Measurements from ENCODE around the gene ALPK1.
"Not testable (repeated sequence)": the region's sequence is repeated elsewhere in the genome, so short reads cannot be mapped to it uniquely, and the experiment has no call there.

The ALPK1 gene

GRCh38 chr4:112381996-112382692 lies 85.0 kb downstream of the ALPK1 start:
- DNase-seq: no peak

- no peak for DNase-seq
Measured at GRCh38 chr4:112386071-112386470, 88.9 kb downstream of the ALPK1 start.

GRCh38 chr4:112402098-112402497 lies 104.9 kb downstream of the ALPK1 start:
- no peak for DNase-seq

GRCh38 chr4:112403101-112403945 lies 106.2 kb downstream of the ALPK1 start:
- DNase-seq: no peak

- DNase-seq: no peak
Measured at GRCh38 chr4:112410364-112410763, 113.2 kb downstream of the ALPK1 start.

- no peak for DNase-seq
Measured at GRCh38 chr4:112410804-112411203, 113.6 kb downstream of the ALPK1 start.

GRCh38 chr4:112411781-112412550 lies 114.8 kb downstream of the ALPK1 start:
- DNase-seq: no peak

- no peak for DNase-seq
Measured at GRCh38 chr4:112416464-112416863, 119.3 kb downstream of the ALPK1 start.

- no peak for DNase-seq
Measured at GRCh38 chr4:112418092-112418491, 120.9 kb downstream of the ALPK1 start.

GRCh38 chr4:112421911-112422310 lies 124.7 kb downstream of the ALPK1 start:
- no peak for DNase-seq

GRCh38 chr4:112422644-112423043 lies 125.5 kb downstream of the ALPK1 start:
- DNase-seq: no peak

GRCh38 chr4:112423591-112423990 lies 126.4 kb downstream of the ALPK1 start:
- no peak for DNase-seq

GRCh38 chr4:112425823-112426222 lies 128.7 kb downstream of the ALPK1 start:
- no peak for DNase-seq

GRCh38 chr4:112426416-112426815 lies 129.2 kb downstream of the ALPK1 start:
- DNase-seq: no peak

- no peak for DNase-seq
Measured at GRCh38 chr4:112431158-112431557, 134.0 kb downstream of the ALPK1 start.

- no peak for DNase-seq
Measured at GRCh38 chr4:112436987-112437386, 139.8 kb downstream of the ALPK1 start.

- DNase-seq: not testable (repeated sequence)
Measured at GRCh38 chr4:112442226-112442625, 145.1 kb downstream of the ALPK1 start.

GRCh38 chr4:112448306-112449132 lies 151.3 kb downstream of the ALPK1 start:
- DNase-seq: no peak

GRCh38 chr4:112449708-112450107 lies 152.5 kb downstream of the ALPK1 start:
- no peak for DNase-seq

GRCh38 chr4:112451104-112451503 lies 153.9 kb downstream of the ALPK1 start:
- DNase-seq: no peak

- no peak for DNase-seq
Measured at GRCh38 chr4:112451831-112452230, 154.7 kb downstream of the ALPK1 start.

GRCh38 chr4:112453321-112453720 lies 156.2 kb downstream of the ALPK1 start:
- DNase-seq: no peak

GRCh38 chr4:112472318-112472717 lies 175.1 kb downstream of the ALPK1 start:
- no peak for DNase-seq
